ENCODE measurements around the gene GAREM2. TPM values are rescaled to one million over a fixed set of nuclear protein-coding genes. Genes with fewer than 3 reads are reported as not detected.

The GAREM2 gene
- total RNA-seq, 1 experiment from 2014 or later: 12.8 TPM

GRCh38 chr2:26168785-26169184, 4.1 kb upstream of the GAREM2 start:
- in situ Hi-C loops (cut with HindIII; ENCODE audit: low sequenced_read_pairs): no loop called here
- no peak for DNase-seq (ENCODE audit: low spot score)

- in situ Hi-C loops (cut with HindIII; ENCODE audit: low sequenced_read_pairs): no loop called here
- no peak for DNase-seq (ENCODE audit: low spot score)
Measured at GRCh38 chr2:26169226-26169625, 3.7 kb upstream of the GAREM2 start.

GRCh38 chr2:26169681-26170414, 3.0 kb upstream of the GAREM2 start:
- DNase-seq (ENCODE audit: low spot score): no peak
- in situ Hi-C loops (cut with HindIII; ENCODE audit: low sequenced_read_pairs): no loop called here

- in situ Hi-C loops (cut with HindIII; ENCODE audit: low sequenced_read_pairs): no loop called here
- no peak for DNase-seq (ENCODE audit: low spot score)
Measured at GRCh38 chr2:26170795-26171194, 2.1 kb upstream of the GAREM2 start.

- no peak for DNase-seq (ENCODE audit: low spot score)
- in situ Hi-C loops (cut with HindIII; ENCODE audit: low sequenced_read_pairs): no loop called here
Measured at GRCh38 chr2:26172189-26172870, 558 bp upstream of the GAREM2 start.

- in situ Hi-C loops (cut with HindIII; ENCODE audit: low sequenced_read_pairs): no loop called here
- DNase-seq (ENCODE audit: low spot score): no peak
Measured at GRCh38 chr2:26173776-26174482, 1.0 kb downstream of the GAREM2 start.

GRCh38 chr2:26174691-26175465, 2.0 kb downstream of the GAREM2 start:
- no peak for DNase-seq (ENCODE audit: low spot score)
- in situ Hi-C loops (cut with HindIII; ENCODE audit: low sequenced_read_pairs): no loop called here

- DNase-seq (ENCODE audit: low spot score): no peak
- in situ Hi-C loops (cut with HindIII; ENCODE audit: low sequenced_read_pairs): no loop called here
Measured at GRCh38 chr2:26175466-26176278, 2.8 kb downstream of the GAREM2 start.

GRCh38 chr2:26176279-26176615, 3.4 kb downstream of the GAREM2 start:
- no peak for DNase-seq (ENCODE audit: low spot score)
- in situ Hi-C loops (cut with HindIII; ENCODE audit: low sequenced_read_pairs): no loop called here

- DNase-seq (ENCODE audit: low spot score): no peak
- in situ Hi-C loops (cut with HindIII; ENCODE audit: low sequenced_read_pairs): no loop called here
Measured at GRCh38 chr2:26177122-26177521, 4.2 kb downstream of the GAREM2 start.

GRCh38 chr2:26178246-26178645, 5.4 kb downstream of the GAREM2 start:
- in situ Hi-C loops (cut with HindIII; ENCODE audit: low sequenced_read_pairs): no loop called here
- DNase-seq (ENCODE audit: low spot score): no peak

GRCh38 chr2:26178746-26179436, 6.0 kb downstream of the GAREM2 start:
- DNase-seq (ENCODE audit: low spot score): peak; percentile 53
- in situ Hi-C loops (cut with HindIII; ENCODE audit: low sequenced_read_pairs): no loop called here

- DNase-seq (ENCODE audit: low spot score): peak; percentile 24
- in situ Hi-C loops (cut with HindIII; ENCODE audit: low sequenced_read_pairs): no loop called here
Measured at GRCh38 chr2:26179446-26179913, 6.6 kb downstream of the GAREM2 start.

- in situ Hi-C loops (cut with HindIII; ENCODE audit: low sequenced_read_pairs): no loop called here
- DNase-seq (ENCODE audit: low spot score): no peak
Measured at GRCh38 chr2:26182441-26182840, 9.6 kb downstream of the GAREM2 start.

- DNase-seq (ENCODE audit: low spot score): no peak
- in situ Hi-C loops (cut with HindIII; ENCODE audit: low sequenced_read_pairs): no loop called here
Measured at GRCh38 chr2:26182887-26183630, 10.2 kb downstream of the GAREM2 start.

- in situ Hi-C loops (cut with HindIII; ENCODE audit: low sequenced_read_pairs): no loop called here
- DNase-seq (ENCODE audit: low spot score): no peak
Measured at GRCh38 chr2:26184121-26184520, 11.2 kb downstream of the GAREM2 start.

GRCh38 chr2:26184555-26185303, 11.8 kb downstream of the GAREM2 start:
- DNase-seq (ENCODE audit: low spot score): no peak
- in situ Hi-C loops (cut with HindIII; ENCODE audit: low sequenced_read_pairs): no loop called here
